GM18951 (cell line): ENCODE results near the gene KCNIP2.
A peak's percentile ranks its signal among the peaks of the same experiment; 100 is the strongest.

ENCODE experiments used
- POLR2A ChIP-seq: IDR thresholded peaks from 4 replicates; pipeline ENCODE4 v1.6.1; 2011; ENCODE audit warnings: mild to moderate bottlenecking; ENCODE audit not compliant: insufficient read length, insufficient read depth; ENCODE audit errors: extremely low read depth
- in situ Hi-C: fragments of 300-500 bp; cut with MboI; formaldehyde crosslinking; loops from one replicate; pipeline ENCODE4 v1.12.0; 2022; ENCODE audit warnings: low sequenced_read_pairs, mixed read lengths, inconsistent platforms; ENCODE audit not compliant: unreplicated experiment

The KCNIP2 gene

GRCh38 chr10:101840102-101840684, 3.4 kb downstream of the KCNIP2 start:
- TF ChIP-seq POLR2A = no peak
- in situ Hi-C loops = no loop called here

- in situ Hi-C loops = no loop called here
- no peak for TF ChIP-seq POLR2A
These were observed 4.1 kb downstream of the KCNIP2 start for GRCh38 chr10:101839416-101840063.

- in situ Hi-C loops = no loop called here
- TF ChIP-seq POLR2A = no peak
These were observed 4.6 kb downstream of the KCNIP2 start for GRCh38 chr10:101839002-101839401.

GRCh38 chr10:101838416-101838970, 5.1 kb downstream of the KCNIP2 start:
- in situ Hi-C loops = no loop called here
- TF ChIP-seq POLR2A = no peak

- TF ChIP-seq POLR2A = no peak
- in situ Hi-C loops = no loop called here
These were observed 5.9 kb downstream of the KCNIP2 start for GRCh38 chr10:101837748-101838147.

- no peak for TF ChIP-seq POLR2A
- in situ Hi-C loops = no loop called here
These were observed 8.2 kb downstream of the KCNIP2 start for GRCh38 chr10:101835362-101835761.

GRCh38 chr10:101834341-101834740, 9.3 kb downstream of the KCNIP2 start:
- no peak for TF ChIP-seq POLR2A
- in situ Hi-C loops = loop anchor here (5.0 kb wide), 1 partner anchor 178 kb away; no protein-coding TSS in a partner anchor

- TF ChIP-seq POLR2A = no peak
- in situ Hi-C loops = loop anchor here (5.0 kb wide), 1 partner anchor 179 kb away; no protein-coding TSS in a partner anchor
These were observed 10.1 kb downstream of the KCNIP2 start for GRCh38 chr10:101833466-101833865.

GRCh38 chr10:101832325-101832771, 11.3 kb downstream of the KCNIP2 start:
- TF ChIP-seq POLR2A = no peak
- in situ Hi-C loops = loop anchor here (5.0 kb wide), 1 partner anchor 180 kb away; no protein-coding TSS in a partner anchor

GRCh38 chr10:101831169-101831811, 12.3 kb downstream of the KCNIP2 start:
- in situ Hi-C loops = loop anchor here (5.0 kb wide), 1 partner anchor 181 kb away; no protein-coding TSS in a partner anchor
- TF ChIP-seq POLR2A = no peak

GRCh38 chr10:101830322-101831168, 13.1 kb downstream of the KCNIP2 start:
- TF ChIP-seq POLR2A = peak; percentile 61
- in situ Hi-C loops = loop anchor here (5.0 kb wide), 1 partner anchor 182 kb away; no protein-coding TSS in a partner anchor

- TF ChIP-seq POLR2A = no peak
- in situ Hi-C loops = loop anchor here (5.0 kb wide), 1 partner anchor 183 kb away; no protein-coding TSS in a partner anchor
These were observed 13.9 kb downstream of the KCNIP2 start for GRCh38 chr10:101829561-101830315.
